ENCODE results near the gene ANXA2.

DNA sequence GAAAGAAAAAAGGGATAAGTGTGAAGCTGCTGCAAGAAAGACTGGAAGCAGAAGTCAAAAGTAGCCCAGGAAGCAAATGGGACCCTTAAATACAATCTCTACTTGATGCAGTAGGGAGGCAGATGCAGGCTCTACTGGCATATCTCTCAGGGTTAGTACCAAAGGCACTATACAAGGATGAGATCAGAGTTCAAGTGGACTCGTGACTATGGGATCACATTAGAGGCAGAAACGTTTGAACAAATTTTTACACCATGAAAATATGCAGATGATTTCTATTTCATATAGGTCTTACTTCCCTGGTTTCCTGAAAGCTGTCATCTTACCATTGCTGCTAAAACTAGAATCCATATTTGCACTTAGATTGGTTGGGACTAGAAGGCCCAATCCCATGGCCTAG is 27.7 kb upstream of the ANXA2 start:
- TF ChIP-seq, protein P1, sequence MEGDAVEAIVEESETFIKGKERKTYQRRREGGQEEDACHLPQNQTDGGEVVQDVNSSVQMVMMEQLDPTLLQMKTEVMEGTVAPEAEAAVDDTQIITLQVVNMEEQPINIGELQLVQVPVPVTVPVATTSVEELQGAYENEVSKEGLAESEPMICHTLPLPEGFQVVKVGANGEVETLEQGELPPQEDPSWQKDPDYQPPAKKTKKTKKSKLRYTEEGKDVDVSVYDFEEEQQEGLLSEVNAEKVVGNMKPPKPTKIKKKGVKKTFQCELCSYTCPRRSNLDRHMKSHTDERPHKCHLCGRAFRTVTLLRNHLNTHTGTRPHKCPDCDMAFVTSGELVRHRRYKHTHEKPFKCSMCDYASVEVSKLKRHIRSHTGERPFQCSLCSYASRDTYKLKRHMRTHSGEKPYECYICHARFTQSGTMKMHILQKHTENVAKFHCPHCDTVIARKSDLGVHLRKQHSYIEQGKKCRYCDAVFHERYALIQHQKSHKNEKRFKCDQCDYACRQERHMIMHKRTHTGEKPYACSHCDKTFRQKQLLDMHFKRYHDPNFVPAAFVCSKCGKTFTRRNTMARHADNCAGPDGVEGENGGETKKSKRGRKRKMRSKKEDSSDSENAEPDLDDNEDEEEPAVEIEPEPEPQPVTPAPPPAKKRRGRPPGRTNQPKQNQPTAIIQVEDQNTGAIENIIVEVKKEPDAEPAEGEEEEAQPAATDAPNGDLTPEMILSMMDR (IDR thresholded peaks at IDR 0.05; ENCODE audit: low read depth, low read length) = no peak
- TF ChIP-seq POLR2A (IDR thresholded peaks at IDR 0.05; ENCODE audit: extremely low read depth, insufficient read length) = no peak
- TF ChIP-seq, protein P2, sequence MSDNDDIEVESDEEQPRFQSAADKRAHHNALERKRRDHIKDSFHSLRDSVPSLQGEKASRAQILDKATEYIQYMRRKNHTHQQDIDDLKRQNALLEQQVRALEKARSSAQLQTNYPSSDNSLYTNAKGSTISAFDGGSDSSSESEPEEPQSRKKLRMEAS (IDR thresholded peaks at IDR 0.05; ENCODE audit: low read depth, low read length) = no peak
